DOHH2 (cell line): ENCODE measurements around the gene RILPL1.

Experiments
- H3F3A ChIP-seq: fragments of 200-600 bp; sonication (generic), shearing (Covaris generic); 2 replicates; pipeline ENCODE4 v1.6.0; 2016; ENCODE audit warnings: antibody characterized with exemption, mild to moderate bottlenecking; ENCODE audit not compliant: control insufficient read depth, insufficient read depth
- H3K27ac ChIP-seq: fragments of 200-600 bp; sonication (generic); 2 replicates; pipeline ENCODE4 v1.5.1; 2014; ENCODE audit warnings: low read depth, mild to moderate bottlenecking, low read length, moderate library complexity
- H3K27me3 ChIP-seq: fragments of 200-600 bp; sonication (generic); 2 replicates; pipeline ENCODE4 v1.6.1; 2014; ENCODE audit warnings: mild to moderate bottlenecking, low read length, mixed read lengths; ENCODE audit not compliant: control insufficient read depth
- H3K36me3 ChIP-seq: fragments of 200-600 bp; sonication (generic); 2 replicates; pipeline ENCODE4 v1.6.1; 2014; ENCODE audit warnings: mild to moderate bottlenecking, low read length, moderate library complexity, mixed read lengths; ENCODE audit not compliant: control insufficient read depth
- H3K4me1 ChIP-seq: fragments of 200-600 bp; sonication (generic); 2 replicates; pipeline ENCODE4 v1.6.1; 2014; ENCODE audit warnings: mild to moderate bottlenecking, low read length, mixed read lengths; ENCODE audit not compliant: control insufficient read depth
- H3K4me2 ChIP-seq: fragments of 200-600 bp; sonication (generic); 2 replicates; pipeline ENCODE4 v1.6.0; 2014; ENCODE audit warnings: mild to moderate bottlenecking, low read length, moderate library complexity
- H3K4me3 ChIP-seq: fragments of 200-600 bp; sonication (generic); 2 replicates; pipeline ENCODE4 v1.5.1; 2014; ENCODE audit warnings: mild to moderate bottlenecking, low read length, mixed read lengths
- H3K79me2 ChIP-seq: fragments of 200-600 bp; sonication (generic); 2 replicates; pipeline ENCODE4 v1.6.1; 2014; ENCODE audit warnings: mild to moderate bottlenecking, low read length, mixed read lengths; ENCODE audit not compliant: control insufficient read depth
- H3K9me2 ChIP-seq: fragments of 200-600 bp; sonication (generic); replicated peaks from 2 replicates; pipeline ENCODE4 v1.6.1; 2014; ENCODE audit warnings: mild to moderate bottlenecking, low read length, mixed read lengths; ENCODE audit not compliant: control insufficient read depth
- H3K9me3 ChIP-seq: fragments of 200-600 bp; sonication (generic); 2 replicates; pipeline ENCODE4 v1.6.1; 2014; ENCODE audit warnings: antibody characterized with exemption, low read length, mixed read lengths; ENCODE audit not compliant: control insufficient read depth, insufficient read depth
- H4K20me1 ChIP-seq: fragments of 200-600 bp; sonication (generic); 2 replicates; pipeline ENCODE4 v1.6.0; 2014; ENCODE audit warnings: low read depth, mild to moderate bottlenecking, antibody characterized with exemption, low read length, moderate library complexity; ENCODE audit not compliant: control insufficient read depth, insufficient read depth
- EZH2phosphoT487 ChIP-seq: fragments of 200-600 bp; sonication (generic); IDR thresholded peaks from 2 replicates; pipeline ENCODE4 v1.6.1; 2017; ENCODE audit warnings: borderline replicate concordance, mild to moderate bottlenecking, antibody characterized with exemption, low read length, moderate library complexity, mixed read lengths
- TF ChIP-seq, protein P1 (sequence below): fragments of 200-600 bp; sonication (generic); IDR thresholded peaks from one replicate; pipeline ENCODE4 v1.5.1; 2014; ENCODE audit warnings: antibody characterized with exemption, mild to moderate bottlenecking, low read depth, low read length; ENCODE audit not compliant: poor library complexity, severe bottlenecking

The RILPL1 gene

DNA sequence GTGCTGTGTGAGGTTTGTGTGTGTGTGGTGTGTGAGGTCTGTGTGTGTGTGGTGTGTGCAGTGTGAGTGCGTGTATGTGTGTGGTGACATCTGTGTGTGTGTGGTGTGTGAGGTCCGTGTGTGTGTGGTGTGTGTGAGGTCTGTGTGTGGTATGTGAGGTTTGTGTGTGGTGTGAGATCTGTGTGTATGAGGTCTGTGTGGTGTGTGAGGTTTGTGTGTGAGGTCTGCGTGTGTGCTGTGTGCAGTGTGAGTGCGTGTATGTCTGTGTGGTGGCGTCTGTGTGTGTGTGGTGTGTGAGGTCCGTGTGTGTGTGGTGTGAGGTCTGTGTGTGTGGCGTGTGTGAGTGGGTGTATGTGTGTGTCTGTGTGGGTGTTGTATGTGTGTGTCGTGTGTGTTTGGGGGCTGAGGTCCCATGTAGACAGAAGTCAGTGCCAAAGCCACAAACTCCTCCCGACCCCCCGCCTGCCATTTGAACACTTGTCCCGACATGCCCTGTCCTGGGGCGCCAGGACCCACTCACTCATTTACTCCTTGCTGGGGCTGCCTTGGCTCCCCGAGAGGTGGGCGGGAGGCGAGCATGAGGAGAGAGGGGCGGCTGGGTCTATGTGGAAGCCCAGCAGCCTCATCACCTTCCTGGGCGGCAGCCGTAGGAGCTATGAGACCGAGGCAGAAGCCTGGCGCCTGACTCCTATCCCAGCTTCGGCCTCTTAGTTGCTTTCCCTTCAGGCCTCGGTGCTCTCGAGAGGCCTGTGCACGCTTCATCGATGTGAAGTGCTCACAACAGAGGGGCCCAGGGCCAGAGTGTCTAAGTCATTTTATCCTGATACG lies 20.5 kb downstream of the RILPL1 start:
- H3K9me2 ChIP-seq, result no peaks in the 10 kb centered on the region
- H3F3A ChIP-seq, result no peaks in the 10 kb centered on the region
- H3K27me3 ChIP-seq, result no peaks in the 10 kb centered on the region
- no peaks in the 10 kb centered on the region for H3K79me2 ChIP-seq
- no peak overlapping the region for H3K4me3 ChIP-seq
- H3K4me1 ChIP-seq, result no peaks in the 10 kb centered on the region
- H4K20me1 ChIP-seq, result no peaks in the 10 kb centered on the region
- H3K4me2 ChIP-seq, result no peak overlapping the region
- no peak for TF ChIP-seq EZH2phosphoT487
- TF ChIP-seq, protein P1, sequence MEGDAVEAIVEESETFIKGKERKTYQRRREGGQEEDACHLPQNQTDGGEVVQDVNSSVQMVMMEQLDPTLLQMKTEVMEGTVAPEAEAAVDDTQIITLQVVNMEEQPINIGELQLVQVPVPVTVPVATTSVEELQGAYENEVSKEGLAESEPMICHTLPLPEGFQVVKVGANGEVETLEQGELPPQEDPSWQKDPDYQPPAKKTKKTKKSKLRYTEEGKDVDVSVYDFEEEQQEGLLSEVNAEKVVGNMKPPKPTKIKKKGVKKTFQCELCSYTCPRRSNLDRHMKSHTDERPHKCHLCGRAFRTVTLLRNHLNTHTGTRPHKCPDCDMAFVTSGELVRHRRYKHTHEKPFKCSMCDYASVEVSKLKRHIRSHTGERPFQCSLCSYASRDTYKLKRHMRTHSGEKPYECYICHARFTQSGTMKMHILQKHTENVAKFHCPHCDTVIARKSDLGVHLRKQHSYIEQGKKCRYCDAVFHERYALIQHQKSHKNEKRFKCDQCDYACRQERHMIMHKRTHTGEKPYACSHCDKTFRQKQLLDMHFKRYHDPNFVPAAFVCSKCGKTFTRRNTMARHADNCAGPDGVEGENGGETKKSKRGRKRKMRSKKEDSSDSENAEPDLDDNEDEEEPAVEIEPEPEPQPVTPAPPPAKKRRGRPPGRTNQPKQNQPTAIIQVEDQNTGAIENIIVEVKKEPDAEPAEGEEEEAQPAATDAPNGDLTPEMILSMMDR, result no peak
- no peaks in the 10 kb centered on the region for H3K9me3 ChIP-seq
- no peaks in the 10 kb centered on the region for H3K36me3 ChIP-seq
- no peak overlapping the region for H3K27ac ChIP-seq

DNA sequence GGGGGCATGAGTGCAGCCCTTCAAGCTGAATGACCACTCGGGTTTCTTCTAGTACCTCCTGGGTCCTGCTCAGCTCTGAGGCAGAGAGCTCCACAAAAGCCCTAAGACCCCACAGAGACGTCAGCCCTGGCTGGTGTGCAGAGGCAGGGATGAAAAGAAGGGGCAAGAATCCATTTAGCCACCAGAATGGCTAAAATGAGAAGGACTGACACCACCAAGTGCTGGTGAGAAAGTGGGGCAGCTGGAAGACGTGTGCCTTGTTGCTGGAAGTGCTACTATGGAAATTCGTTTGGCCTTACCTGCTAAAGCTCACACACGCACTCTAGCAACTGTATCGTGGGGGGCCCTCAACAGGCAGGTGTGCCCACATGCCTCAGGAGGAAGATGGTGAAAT lies 26.7 kb downstream of the RILPL1 start:
- H3K4me2 ChIP-seq, result no peak overlapping the region
- no peaks in the 10 kb centered on the region for H3K9me3 ChIP-seq
- H3K79me2 ChIP-seq, result no peaks in the 10 kb centered on the region
- no peak overlapping the region for H3K27ac ChIP-seq
- no peak overlapping the region for H3K4me3 ChIP-seq
- no peaks in the 10 kb centered on the region for H3K36me3 ChIP-seq
- TF ChIP-seq EZH2phosphoT487, result no peak
- TF ChIP-seq, protein P1, result no peak
- H3K9me2 ChIP-seq, result no peaks in the 10 kb centered on the region
- H4K20me1 ChIP-seq, result no peaks in the 10 kb centered on the region
- no peaks in the 10 kb centered on the region for H3K4me1 ChIP-seq
- no peaks in the 10 kb centered on the region for H3K27me3 ChIP-seq
- no peaks in the 10 kb centered on the region for H3F3A ChIP-seq

DNA sequence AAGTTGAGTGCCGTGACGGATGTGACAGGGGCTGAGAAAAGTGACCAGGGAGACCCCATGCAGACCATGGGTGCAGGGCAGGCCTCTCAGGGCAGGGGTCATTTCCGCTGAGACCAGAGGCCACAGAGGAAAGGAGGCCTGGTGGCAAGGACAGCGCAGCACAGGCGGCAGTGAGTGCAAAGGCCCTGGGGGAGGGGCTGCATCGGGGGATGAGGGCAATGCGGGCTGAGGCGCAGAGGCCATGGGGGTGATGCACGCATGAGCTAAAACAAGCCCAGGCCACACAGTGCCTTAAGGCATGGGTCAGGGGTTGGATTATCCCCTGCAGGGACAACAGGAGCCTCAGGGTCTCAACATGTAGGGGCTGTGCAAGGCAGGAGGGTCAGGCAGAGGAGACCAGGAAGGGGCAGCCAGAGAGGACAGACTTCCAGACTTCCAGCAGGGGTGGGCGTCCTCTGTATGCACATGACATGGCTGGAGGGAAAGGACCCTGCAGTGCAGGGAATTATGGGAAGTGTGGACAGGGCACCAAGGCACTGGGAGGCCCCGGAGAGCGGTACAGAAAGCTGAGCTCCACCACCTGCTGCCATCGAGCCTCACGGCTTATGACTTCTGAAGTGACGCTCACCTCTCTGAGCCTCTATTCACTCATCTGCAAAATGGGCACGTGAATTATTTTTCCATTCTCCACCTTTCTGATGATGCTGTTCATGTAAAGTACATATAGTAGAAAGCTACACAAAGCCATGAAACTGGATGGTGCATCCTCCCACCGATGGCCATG lies 27.3 kb downstream of the RILPL1 start:
- H3K4me1 ChIP-seq, result no peaks in the 10 kb centered on the region
- H3K27me3 ChIP-seq, result no peaks in the 10 kb centered on the region
- H3K27ac ChIP-seq, result no peak overlapping the region
- TF ChIP-seq EZH2phosphoT487, result no peak
- TF ChIP-seq, protein P1, result no peak
- no peaks in the 10 kb centered on the region for H3K9me2 ChIP-seq
- H3K9me3 ChIP-seq, result no peaks in the 10 kb centered on the region
- no peaks in the 10 kb centered on the region for H3F3A ChIP-seq
- H4K20me1 ChIP-seq, result no peaks in the 10 kb centered on the region
- no peaks in the 10 kb centered on the region for H3K79me2 ChIP-seq
- no peak overlapping the region for H3K4me3 ChIP-seq
- no peak overlapping the region for H3K4me2 ChIP-seq
- no peaks in the 10 kb centered on the region for H3K36me3 ChIP-seq
